22Rv1 (cell line): ENCODE measurements around the gene LRRC49.
"Not testable (repeated sequence)": the region's sequence is repeated elsewhere in the genome, so short reads cannot be mapped to it uniquely, and the experiment has no call there.

Source experiments
- CTCF ChIP-seq: fragments of 450-650 bp; IDR thresholded peaks from 2 replicates; pipeline ENCODE4 v1.5.1; 2017; ENCODE audit warnings: mild to moderate bottlenecking
- ZFX ChIP-seq: fragments of 450-650 bp; IDR thresholded peaks from 2 replicates; pipeline ENCODE4 v1.6.1; 2017; ENCODE audit warnings: antibody characterized with exemption, borderline replicate concordance

GRCh38 chr15:70858614-70859321 lies 33.9 kb upstream of the LRRC49 start:
- not testable (repeated sequence) for TF ChIP-seq CTCF, ZFX
